ENCODE data around the gene SEZ6L2. TPM values are rescaled to one million over a fixed set of nuclear protein-coding genes. Genes with fewer than 3 reads are reported as not detected.

SEZ6L2 gene
- total RNA-seq, 1 donor from 2014 or later: 0.21 TPM

DNA sequence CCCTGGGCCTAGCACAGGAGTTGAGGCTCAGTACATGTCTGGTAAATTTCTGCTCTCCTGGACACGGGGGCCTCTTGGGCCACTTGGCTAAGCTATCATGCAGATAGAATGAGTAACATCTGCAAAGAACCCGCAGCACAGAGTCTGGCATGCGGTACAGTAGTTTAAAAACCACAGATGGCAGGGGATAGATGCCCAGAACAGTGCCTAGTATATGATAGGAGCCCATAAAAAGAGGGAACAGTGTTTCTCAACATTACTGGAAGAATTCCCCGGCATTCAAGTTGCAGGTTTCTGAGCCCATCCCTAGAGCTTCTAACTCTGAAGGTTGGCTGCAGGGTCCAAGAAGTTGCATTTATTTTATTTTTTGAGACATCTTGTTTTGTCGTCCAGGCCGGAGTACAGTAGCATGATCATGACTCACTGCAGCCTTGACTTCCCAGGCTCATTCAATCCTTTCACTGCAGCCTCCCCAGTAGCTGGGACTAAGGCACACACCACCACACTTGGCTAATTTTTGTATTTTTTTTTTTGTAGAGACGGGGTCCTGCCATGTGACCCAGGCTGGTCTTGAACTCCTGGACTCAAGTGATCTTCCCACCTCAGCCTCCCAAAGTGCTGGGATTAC, 42.1 kb downstream of the SEZ6L2 start:
- Histone ChIP-seq H3K4me3 (no peak overlapping the region), H3K9me3 (no peaks in the 10 kb centered on the region), H3K27ac (no peak overlapping the region)

DNA sequence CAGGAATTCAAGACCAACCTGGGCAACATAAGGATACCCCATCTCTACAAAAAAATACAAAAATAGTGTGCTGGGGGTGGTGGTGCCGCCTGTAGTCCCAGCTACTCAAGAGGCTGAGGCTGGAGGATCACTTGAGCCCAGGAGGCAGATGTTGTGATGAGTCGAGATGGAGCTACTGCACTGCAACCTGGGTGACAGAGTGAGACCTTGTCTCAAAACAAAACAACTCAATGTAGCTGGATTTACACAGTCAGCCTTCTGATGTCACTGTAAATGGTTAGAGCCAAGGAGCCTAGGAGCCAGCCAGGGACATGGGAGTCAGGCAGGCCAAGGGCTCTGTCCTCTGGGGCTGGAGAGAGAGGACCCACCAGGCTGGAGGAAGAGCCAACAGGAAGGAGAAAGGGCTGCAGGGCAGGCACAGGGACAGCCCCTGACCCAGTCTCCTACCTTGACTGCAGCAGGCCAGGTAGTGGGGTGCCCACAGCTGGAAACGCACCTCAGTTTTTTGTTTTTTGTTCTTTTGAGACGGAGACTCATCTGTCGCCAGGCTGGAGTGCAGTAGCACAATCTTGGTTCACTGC, 44.7 kb downstream of the SEZ6L2 start:
- Histone ChIP-seq H3K9me3 (no peaks in the 10 kb centered on the region), H3K4me1 (peaks cover 0 to 11% of the 10 kb centered on the region in 2 donors), H3K36me3 (peaks cover 8 to 10% of the 10 kb centered on the region in 2 donors), H3K27me3 (no peaks in the 10 kb centered on the region), H3K27ac (no peak overlapping the region), H3K4me3 (no peak overlapping the region)
- DNase-seq (ENCODE audit: low spot score in 2 of 2): no peak
- intact Hi-C loops (cut with DNase I): no loop called here
- TF ChIP-seq, protein P1, sequence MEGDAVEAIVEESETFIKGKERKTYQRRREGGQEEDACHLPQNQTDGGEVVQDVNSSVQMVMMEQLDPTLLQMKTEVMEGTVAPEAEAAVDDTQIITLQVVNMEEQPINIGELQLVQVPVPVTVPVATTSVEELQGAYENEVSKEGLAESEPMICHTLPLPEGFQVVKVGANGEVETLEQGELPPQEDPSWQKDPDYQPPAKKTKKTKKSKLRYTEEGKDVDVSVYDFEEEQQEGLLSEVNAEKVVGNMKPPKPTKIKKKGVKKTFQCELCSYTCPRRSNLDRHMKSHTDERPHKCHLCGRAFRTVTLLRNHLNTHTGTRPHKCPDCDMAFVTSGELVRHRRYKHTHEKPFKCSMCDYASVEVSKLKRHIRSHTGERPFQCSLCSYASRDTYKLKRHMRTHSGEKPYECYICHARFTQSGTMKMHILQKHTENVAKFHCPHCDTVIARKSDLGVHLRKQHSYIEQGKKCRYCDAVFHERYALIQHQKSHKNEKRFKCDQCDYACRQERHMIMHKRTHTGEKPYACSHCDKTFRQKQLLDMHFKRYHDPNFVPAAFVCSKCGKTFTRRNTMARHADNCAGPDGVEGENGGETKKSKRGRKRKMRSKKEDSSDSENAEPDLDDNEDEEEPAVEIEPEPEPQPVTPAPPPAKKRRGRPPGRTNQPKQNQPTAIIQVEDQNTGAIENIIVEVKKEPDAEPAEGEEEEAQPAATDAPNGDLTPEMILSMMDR (IDR thresholded peaks at IDR 0.05): no peak

More for the DNA sequence above, 42.1 kb downstream of the SEZ6L2 start:
- no peaks in the 10 kb centered on the region for H3K27me3 ChIP-seq
- intact Hi-C loops (cut with DNase I): no loop called here
- TF ChIP-seq, protein P1 (IDR thresholded peaks at IDR 0.05): no peak
- peaks cover 4 to 25% of the 10 kb centered on the region in 2 donors for H3K4me1 ChIP-seq
- DNase-seq (ENCODE audit: low spot score in 2 of 2): no peak
- peaks cover 12 to 25% of the 10 kb centered on the region in 2 donors for H3K36me3 ChIP-seq

DNA sequence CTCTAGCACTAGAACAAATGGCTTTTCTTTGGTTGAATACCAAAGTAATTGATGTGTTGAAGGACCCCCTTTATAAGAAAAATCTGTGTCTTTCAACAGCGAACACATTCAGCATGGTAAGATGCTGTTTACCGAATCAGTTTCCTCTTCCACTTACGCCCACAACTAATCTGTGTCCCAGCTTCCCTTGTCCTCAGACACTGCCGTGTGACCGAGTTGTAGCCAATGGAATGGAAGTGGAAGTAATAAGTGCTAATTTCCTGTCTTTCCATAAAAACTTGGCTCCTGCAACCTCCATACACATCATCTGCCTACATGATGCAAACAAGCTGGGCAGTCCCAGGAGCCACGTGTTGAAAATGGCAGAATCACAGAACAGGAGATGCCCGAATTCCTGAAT, 46.7 kb downstream of the SEZ6L2 start:
- H3K36me3 ChIP-seq: peaks cover 4 to 11% of the 10 kb centered on the region in 2 donors
- no peaks in the 10 kb centered on the region for H3K4me1 ChIP-seq
- intact Hi-C loops (cut with DNase I): no loop called here
- no peak overlapping the region for H3K4me3 ChIP-seq
- H3K27ac ChIP-seq: no peak overlapping the region
- DNase-seq (ENCODE audit: low spot score in 2 of 2): no peak
- TF ChIP-seq, protein P1 (IDR thresholded peaks at IDR 0.05): no peak
- no peaks in the 10 kb centered on the region for H3K27me3 ChIP-seq
- H3K9me3 ChIP-seq: no peaks in the 10 kb centered on the region

DNA sequence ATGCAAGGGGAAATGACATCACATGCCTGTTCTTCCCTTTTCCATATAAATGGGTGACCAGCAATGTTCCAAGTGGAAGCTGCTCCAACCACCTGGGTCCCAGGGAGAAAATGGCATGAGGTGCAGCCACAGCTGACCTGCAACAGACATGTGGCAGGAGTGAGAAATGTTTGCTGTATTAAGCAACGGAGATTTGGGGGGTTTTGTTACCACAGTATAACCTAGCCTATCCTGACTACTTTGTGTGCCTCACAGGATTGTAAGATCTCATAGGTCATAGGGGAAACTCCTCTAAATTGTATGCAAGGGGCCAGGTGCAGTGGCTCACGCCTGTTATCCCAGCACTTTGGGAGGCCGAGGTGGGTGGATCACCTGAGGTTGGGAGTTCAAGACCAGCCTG, 48.4 kb downstream of the SEZ6L2 start:
- Histone ChIP-seq H3K27me3 (no peaks in the 10 kb centered on the region), H3K9me3 (no peaks in the 10 kb centered on the region), H3K4me1 (no peaks in the 10 kb centered on the region), H3K4me3 (no peak overlapping the region), H3K36me3 (peaks cover 20 to 27% of the 10 kb centered on the region in 2 donors), H3K27ac (no peak overlapping the region)
- DNase-seq (ENCODE audit: low spot score in 2 of 2): no peak
- intact Hi-C loops (cut with DNase I): no loop called here
- TF ChIP-seq, protein P1 (IDR thresholded peaks at IDR 0.05): no peak

DNA sequence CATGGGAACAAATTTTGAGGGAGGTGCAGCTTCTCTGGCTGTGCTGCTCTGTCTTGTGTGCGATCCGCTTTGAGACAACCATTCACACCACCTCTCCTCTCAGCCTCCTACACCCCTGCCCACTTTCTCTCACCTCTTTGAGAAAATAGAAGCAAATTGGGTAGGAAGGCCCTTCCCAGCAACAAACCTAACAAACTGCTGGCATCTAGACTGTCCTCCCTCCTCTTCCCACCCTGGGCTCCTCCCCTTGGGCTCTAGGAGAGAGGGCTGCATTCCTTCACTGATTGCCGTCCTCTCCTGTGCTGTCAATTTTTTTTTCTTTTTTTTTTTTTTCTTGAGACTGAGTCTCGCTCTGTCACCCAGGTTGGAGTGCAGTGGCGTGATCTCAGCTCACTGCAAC, 49.8 kb downstream of the SEZ6L2 start:
- H3K4me1 ChIP-seq: no peaks in the 10 kb centered on the region
- peaks cover 35 to 41% of the 10 kb centered on the region in 2 donors for H3K36me3 ChIP-seq
- H3K27me3 ChIP-seq: no peaks in the 10 kb centered on the region
- no peak for DNase-seq (ENCODE audit: low spot score in 2 of 2)
- intact Hi-C loops (cut with DNase I): loop anchor here (2.0 to 5.0 kb wide), 3 partner anchors 25 to 152 kb away; partner anchors contain the start of gene MAZ
- no peak overlapping the region for H3K4me3 ChIP-seq
- no peaks in the 10 kb centered on the region for H3K9me3 ChIP-seq
- H3K27ac ChIP-seq: no peak overlapping the region
- TF ChIP-seq, protein P1 (IDR thresholded peaks at IDR 0.05): no peak
